ENCODE results near the gene INPPL1.
"Not testable (repeated sequence)": the region's sequence is repeated elsewhere in the genome, so short reads cannot be mapped to it uniquely, and the experiment has no call there.

Gene INPPL1

GRCh38 chr11:72202571-72202970 lies 22.0 kb upstream of the INPPL1 start:
- ATAC-seq: no peak
- no peak overlapping the region for H3K4me3 Mint-ChIP-seq
- H3K9me3 Mint-ChIP-seq: no peaks in the 10 kb centered on the region
- peaks cover 6% of the 10 kb centered on the region for H3K4me1 Mint-ChIP-seq
- H3K27me3 Mint-ChIP-seq: no peaks in the 10 kb centered on the region
- no peak overlapping the region for H3K27ac Mint-ChIP-seq
- H3K36me3 Mint-ChIP-seq: no peaks in the 10 kb centered on the region

GRCh38 chr11:72203163-72203562 lies 21.4 kb upstream of the INPPL1 start:
- Mint-ChIP-seq H3K9me3 (no peaks in the 10 kb centered on the region), H3K4me1 (peaks cover 6% of the 10 kb centered on the region), H3K27me3 (no peaks in the 10 kb centered on the region), H3K36me3 (no peaks in the 10 kb centered on the region), H3K4me3 (no peak overlapping the region), H3K27ac (no peak overlapping the region)
- ATAC-seq: no peak

- Mint-ChIP-seq H3K27me3 (peaks cover 12% of the 10 kb centered on the region), H3K4me3 (no peak overlapping the region), H3K36me3 (peaks cover 14% of the 10 kb centered on the region), H3K9me3 (peaks cover 11% of the 10 kb centered on the region), H3K4me1 (peaks cover 6% of the 10 kb centered on the region), H3K27ac (no peak overlapping the region)
- no peak for ATAC-seq
Observed at GRCh38 chr11:72204886-72205285, 19.7 kb upstream of the INPPL1 start.

GRCh38 chr11:72206794-72207193 lies 17.8 kb upstream of the INPPL1 start:
- not testable (repeated sequence) for H3K4me1 Mint-ChIP-seq, ATAC-seq, H3K4me3 Mint-ChIP-seq, H3K27ac Mint-ChIP-seq
- peaks cover 16% of the 10 kb centered on the region for H3K27me3 Mint-ChIP-seq
- peaks cover 13% of the 10 kb centered on the region for H3K9me3 Mint-ChIP-seq
- peaks cover 17% of the 10 kb centered on the region for H3K36me3 Mint-ChIP-seq

GRCh38 chr11:72208281-72208680 lies 16.3 kb upstream of the INPPL1 start:
- H3K4me1 Mint-ChIP-seq: peaks cover 6% of the 10 kb centered on the region
- H3K27ac Mint-ChIP-seq: no peak overlapping the region
- H3K4me3 Mint-ChIP-seq: no peak overlapping the region
- ATAC-seq: no peak
- H3K9me3 Mint-ChIP-seq: peaks cover 13% of the 10 kb centered on the region
- H3K27me3 Mint-ChIP-seq: peaks cover 16% of the 10 kb centered on the region
- H3K36me3 Mint-ChIP-seq: peaks cover 17% of the 10 kb centered on the region

GRCh38 chr11:72209101-72209500 lies 15.5 kb upstream of the INPPL1 start:
- H3K4me3 Mint-ChIP-seq: no peak overlapping the region
- peaks cover 17% of the 10 kb centered on the region for H3K36me3 Mint-ChIP-seq
- H3K27me3 Mint-ChIP-seq: peaks cover 16% of the 10 kb centered on the region
- H3K4me1 Mint-ChIP-seq: peaks cover 6% of the 10 kb centered on the region
- ATAC-seq: no peak
- peaks cover 13% of the 10 kb centered on the region for H3K9me3 Mint-ChIP-seq
- no peak overlapping the region for H3K27ac Mint-ChIP-seq

- H3K36me3 Mint-ChIP-seq: no peaks in the 10 kb centered on the region
- H3K9me3 Mint-ChIP-seq: no peaks in the 10 kb centered on the region
- ATAC-seq: no peak
- no peak within 1 kb of the TSS for H3K4me3 Mint-ChIP-seq
- peaks cover 41% of the 10 kb centered on the region for H3K4me1 Mint-ChIP-seq
- H3K27me3 Mint-ChIP-seq: no peaks in the 10 kb centered on the region
- peak within 1 kb of the TSS; percentile 26 for H3K27ac Mint-ChIP-seq
Observed at GRCh38 chr11:72216638-72217037, 7.9 kb upstream of the INPPL1 start, which contains the start of gene FOLR2. FOLR2 (plus strand) TSS chr11:72216794; CDS start chr11:72218585, 1,791 bp downstream.

GRCh38 chr11:72217841-72218240 lies 6.7 kb upstream of the INPPL1 start:
- H3K36me3 Mint-ChIP-seq: no peaks in the 10 kb centered on the region
- H3K27me3 Mint-ChIP-seq: no peaks in the 10 kb centered on the region
- no peak for ATAC-seq
- peaks cover 53% of the 10 kb centered on the region for H3K4me1 Mint-ChIP-seq
- peak overlapping the region; percentile 26 for H3K27ac Mint-ChIP-seq
- no peaks in the 10 kb centered on the region for H3K9me3 Mint-ChIP-seq
- no peak overlapping the region for H3K4me3 Mint-ChIP-seq

GRCh38 chr11:72218251-72218745 lies 6.3 kb upstream of the INPPL1 start:
- Mint-ChIP-seq H3K36me3 (no peaks in the 10 kb centered on the region), H3K4me1 (peaks cover 55% of the 10 kb centered on the region)

GRCh38 chr11:72220696-72221363 lies 3.7 kb upstream of the INPPL1 start:
- Mint-ChIP-seq H3K27me3 (no peaks in the 10 kb centered on the region), H3K4me3 (peak overlapping the region; percentile 59), H3K9me3 (no peaks in the 10 kb centered on the region), H3K4me1 (peaks cover 70% of the 10 kb centered on the region), H3K27ac (peak overlapping the region; percentile 98), H3K36me3 (no peaks in the 10 kb centered on the region)
- ATAC-seq: no peak

More at GRCh38 chr11:72218251-72218745, 6.3 kb upstream of the INPPL1 start:
- H3K27ac Mint-ChIP-seq: peak overlapping the region; percentile 26
- no peak for ATAC-seq
- no peaks in the 10 kb centered on the region for H3K27me3 Mint-ChIP-seq
- H3K9me3 Mint-ChIP-seq: no peaks in the 10 kb centered on the region
- H3K4me3 Mint-ChIP-seq: no peak overlapping the region

- ATAC-seq: no peak
- Mint-ChIP-seq H3K27me3 (no peaks in the 10 kb centered on the region), H3K27ac (peak overlapping the region; percentile 98), H3K36me3 (no peaks in the 10 kb centered on the region), H3K4me3 (peak overlapping the region; percentile 59), H3K4me1 (peaks cover 74% of the 10 kb centered on the region), H3K9me3 (no peaks in the 10 kb centered on the region)
Observed at GRCh38 chr11:72221386-72222075, 3.0 kb upstream of the INPPL1 start.

GRCh38 chr11:72222106-72222891 lies 2.3 kb upstream of the INPPL1 start:
- H3K27me3 Mint-ChIP-seq: no peaks in the 10 kb centered on the region
- H3K9me3 Mint-ChIP-seq: no peaks in the 10 kb centered on the region
- peak overlapping the region; percentile 83 for H3K4me3 Mint-ChIP-seq
- no peaks in the 10 kb centered on the region for H3K36me3 Mint-ChIP-seq
- peak overlapping the region; percentile 98 for H3K27ac Mint-ChIP-seq
- ATAC-seq: no peak
- H3K4me1 Mint-ChIP-seq: peaks cover 70% of the 10 kb centered on the region

- H3K27ac Mint-ChIP-seq: peak overlapping the region; percentile 98
- H3K27me3 Mint-ChIP-seq: no peaks in the 10 kb centered on the region
- peak overlapping the region; percentile 83 for H3K4me3 Mint-ChIP-seq
- peak; percentile 87 for ATAC-seq
- peaks cover 62% of the 10 kb centered on the region for H3K4me1 Mint-ChIP-seq
- H3K36me3 Mint-ChIP-seq: no peaks in the 10 kb centered on the region
- H3K9me3 Mint-ChIP-seq: no peaks in the 10 kb centered on the region
Observed at GRCh38 chr11:72222907-72223614, 1.5 kb upstream of the INPPL1 start.

GRCh38 chr11:72223615-72224563 lies 678 bp upstream of the INPPL1 start:
- no peaks in the 10 kb centered on the region for H3K27me3 Mint-ChIP-seq
- peak; percentile 82 for ATAC-seq
- peaks cover 5% of the 10 kb centered on the region for H3K36me3 Mint-ChIP-seq
- H3K4me3 Mint-ChIP-seq: peak overlapping the region; percentile 95
- H3K27ac Mint-ChIP-seq: peak overlapping the region; percentile 98
- H3K9me3 Mint-ChIP-seq: no peaks in the 10 kb centered on the region
- H3K4me1 Mint-ChIP-seq: peaks cover 54% of the 10 kb centered on the region
